Thyroid gland (tissue), 4 donors: ENCODE data around the gene GLYR1.

Source experiments
- POLR2A ChIP-seq, 2 donors: fragments of 450-650 bp; IDR thresholded peaks; one replicate each; pipeline ENCODE4 v1.6.1; 2017; ENCODE audit warnings: antibody characterized with exemption in 2 of 2, mild to moderate bottlenecking in 2 of 2, moderate library complexity in 1 of 2
- TF ChIP-seq, protein P1 (sequence below), 6 experiments: fragments of 200-600 bp in 3 of 6; fragments of 450-650 bp in 3 of 6; sonication (generic) in 3 of 6; IDR thresholded peaks; one replicate each; pipeline ENCODE4 v1.5.1; 2016 to 2019; ENCODE audit warnings: antibody characterized with exemption in 6 of 6, mild to moderate bottlenecking in 2 of 6, inconsistent platforms in 1 of 6, moderate library complexity in 1 of 6

GRCh38 chr16:4890686-4891085 is 43.6 kb upstream of the GLYR1 start:
- TF ChIP-seq, protein P1, sequence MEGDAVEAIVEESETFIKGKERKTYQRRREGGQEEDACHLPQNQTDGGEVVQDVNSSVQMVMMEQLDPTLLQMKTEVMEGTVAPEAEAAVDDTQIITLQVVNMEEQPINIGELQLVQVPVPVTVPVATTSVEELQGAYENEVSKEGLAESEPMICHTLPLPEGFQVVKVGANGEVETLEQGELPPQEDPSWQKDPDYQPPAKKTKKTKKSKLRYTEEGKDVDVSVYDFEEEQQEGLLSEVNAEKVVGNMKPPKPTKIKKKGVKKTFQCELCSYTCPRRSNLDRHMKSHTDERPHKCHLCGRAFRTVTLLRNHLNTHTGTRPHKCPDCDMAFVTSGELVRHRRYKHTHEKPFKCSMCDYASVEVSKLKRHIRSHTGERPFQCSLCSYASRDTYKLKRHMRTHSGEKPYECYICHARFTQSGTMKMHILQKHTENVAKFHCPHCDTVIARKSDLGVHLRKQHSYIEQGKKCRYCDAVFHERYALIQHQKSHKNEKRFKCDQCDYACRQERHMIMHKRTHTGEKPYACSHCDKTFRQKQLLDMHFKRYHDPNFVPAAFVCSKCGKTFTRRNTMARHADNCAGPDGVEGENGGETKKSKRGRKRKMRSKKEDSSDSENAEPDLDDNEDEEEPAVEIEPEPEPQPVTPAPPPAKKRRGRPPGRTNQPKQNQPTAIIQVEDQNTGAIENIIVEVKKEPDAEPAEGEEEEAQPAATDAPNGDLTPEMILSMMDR (IDR thresholded peaks at IDR 0.05): no peak
- TF ChIP-seq POLR2A (IDR thresholded peaks at IDR 0.05): no peak
